ENCODE measurements around the gene OSBPL2.

OSBPL2 gene

GRCh38 chr20:62274332-62274950 lies 36.1 kb downstream of the OSBPL2 start:
- Histone ChIP-seq H3K9ac (ENCODE audit: low read depth, low read length) (no peak overlapping the region), H3K36me3 (ENCODE audit: insufficient read depth, low read length) (peaks cover 55% of the 10 kb centered on the region), H3K4me2 (ENCODE audit: insufficient read depth, low read length) (no peak overlapping the region), H3K27ac (ENCODE audit: low read length) (no peak overlapping the region), H4K20me1 (ENCODE audit: insufficient read depth, low read length) (peaks cover 26% of the 10 kb centered on the region), H2AFZ (ENCODE audit: low read depth, low read length) (no peak overlapping the region), H3K27me3 (ENCODE audit: insufficient read depth, low read length, poor library complexity) (no peaks in the 10 kb centered on the region), H3K9me3 (ENCODE audit: insufficient read depth, low read length, severe bottlenecking) (no peaks in the 10 kb centered on the region), H3K4me3 (ENCODE audit: low read depth in 1 of 2, low read length in 2 of 2) (no peak overlapping the region), H3K4me1 (ENCODE audit: insufficient read depth, low read length) (no peaks in the 10 kb centered on the region), H3K79me2 (ENCODE audit: insufficient read depth, low read length) (no peaks in the 10 kb centered on the region)
- DNase-seq: no peak
- TF ChIP-seq CTCF (IDR thresholded peaks at IDR 0.05; ENCODE audit: borderline replicate concordance, extremely low read depth, low read length, poor library complexity, severe bottlenecking) (no peak), EZH2 (IDR thresholded peaks at IDR 0.05; ENCODE audit: borderline replicate concordance, low read depth, low read length, severe bottlenecking) (no peak)
- no peak for ATAC-seq (ENCODE audit: insufficient read depth, low read depth)

GRCh38 chr20:62275219-62275618 lies 36.9 kb downstream of the OSBPL2 start:
- Histone ChIP-seq H3K4me1 (ENCODE audit: insufficient read depth, low read length) (no peaks in the 10 kb centered on the region), H3K79me2 (ENCODE audit: insufficient read depth, low read length) (no peaks in the 10 kb centered on the region), H3K9me3 (ENCODE audit: insufficient read depth, low read length, severe bottlenecking) (no peaks in the 10 kb centered on the region), H4K20me1 (ENCODE audit: insufficient read depth, low read length) (peaks cover 19% of the 10 kb centered on the region; the same call in 1 of the 2 replicates), H3K27ac (ENCODE audit: low read length) (no peak overlapping the region), H3K4me2 (ENCODE audit: insufficient read depth, low read length) (no peak overlapping the region), H3K4me3 (ENCODE audit: low read depth in 1 of 2, low read length in 2 of 2) (no peak overlapping the region), H3K9ac (ENCODE audit: low read depth, low read length) (no peak overlapping the region), H3K36me3 (ENCODE audit: insufficient read depth, low read length) (peaks cover 63% of the 10 kb centered on the region), H2AFZ (ENCODE audit: low read depth, low read length) (no peak overlapping the region), H3K27me3 (ENCODE audit: insufficient read depth, low read length, poor library complexity) (no peaks in the 10 kb centered on the region)
- no peak for TF ChIP-seq CTCF (IDR thresholded peaks at IDR 0.05; ENCODE audit: borderline replicate concordance, extremely low read depth, low read length, poor library complexity, severe bottlenecking)
- no peak for TF ChIP-seq EZH2 (IDR thresholded peaks at IDR 0.05; ENCODE audit: borderline replicate concordance, low read depth, low read length, severe bottlenecking)
- ATAC-seq (ENCODE audit: insufficient read depth, low read depth) (no peak), DNase-seq (no peak)

- Histone ChIP-seq H3K36me3 (ENCODE audit: insufficient read depth, low read length) (peaks cover 74% of the 10 kb centered on the region), H3K4me2 (ENCODE audit: insufficient read depth, low read length) (no peak overlapping the region)
- no peak for ATAC-seq (ENCODE audit: insufficient read depth, low read depth)
Observed at GRCh38 chr20:62276439-62276838, 38.1 kb downstream of the OSBPL2 start.

More at GRCh38 chr20:62276439-62276838, 38.1 kb downstream of the OSBPL2 start:
- TF ChIP-seq EZH2 (IDR thresholded peaks at IDR 0.05; ENCODE audit: borderline replicate concordance, low read depth, low read length, severe bottlenecking) (no peak), CTCF (IDR thresholded peaks at IDR 0.05; ENCODE audit: borderline replicate concordance, extremely low read depth, low read length, poor library complexity, severe bottlenecking) (no peak)
- H3K27ac ChIP-seq (ENCODE audit: low read length): no peak overlapping the region
- H2AFZ ChIP-seq (ENCODE audit: low read depth, low read length): no peak overlapping the region
- no peaks in the 10 kb centered on the region for H3K9me3 ChIP-seq (ENCODE audit: insufficient read depth, low read length, severe bottlenecking)
- H4K20me1 ChIP-seq (ENCODE audit: insufficient read depth, low read length): peaks cover 19% of the 10 kb centered on the region; the same call in 1 of the 2 replicates
- no peak for DNase-seq
- no peaks in the 10 kb centered on the region for H3K79me2 ChIP-seq (ENCODE audit: insufficient read depth, low read length)
- H3K9ac ChIP-seq (ENCODE audit: low read depth, low read length): no peak overlapping the region
- H3K4me3 ChIP-seq (ENCODE audit: low read depth in 1 of 2, low read length in 2 of 2): no peak overlapping the region
- H3K4me1 ChIP-seq (ENCODE audit: insufficient read depth, low read length): no peaks in the 10 kb centered on the region
- H3K27me3 ChIP-seq (ENCODE audit: insufficient read depth, low read length, poor library complexity): no peaks in the 10 kb centered on the region

Data from DND-41 (cell line).